GM23338 (cell line): ENCODE measurements around the gene EXOSC3. TPM values are rescaled to one million over a fixed set of nuclear protein-coding genes. Genes with fewer than 3 reads are reported as not detected.
A peak's percentile ranks its signal among the peaks of the same experiment; 100 is the strongest.

Source experiments
- ATAC-seq: fragments of 200-7000 bp; cut with Tn5 transposase; 3 replicates; pipeline ENCODE4 v1.9.1; 2020
- DNase-seq: peaks from one replicate; pipeline ENCODE4 v3.0.0-alpha.2; 2015; ENCODE audit warnings: low spot score
- H2AFZ ChIP-seq: fragments of 200-600 bp; sonication (generic); 2 replicates; pipeline ENCODE4 v1.8.0; 2016; ENCODE audit warnings: antibody characterized with exemption, mild to moderate bottlenecking, moderate library complexity
- H3F3A ChIP-seq: fragments of 200-600 bp; sonication (generic); replicated peaks from 2 replicates; pipeline ENCODE4 v1.8.0; 2017; ENCODE audit warnings: antibody characterized with exemption, mixed run types, low read depth
- H3K27ac ChIP-seq: fragments of 200-600 bp; sonication (generic); 2 replicates; pipeline ENCODE4 v1.6.1; 2016; ENCODE audit warnings: low read depth
- H3K27me3 ChIP-seq: fragments of 200-600 bp; sonication (generic); 2 replicates; pipeline ENCODE4 v1.8.0; 2016; ENCODE audit warnings: mild to moderate bottlenecking, mixed run types, moderate library complexity; ENCODE audit not compliant: insufficient read depth
- H3K36me3 ChIP-seq: fragments of 200-600 bp; sonication (generic); 2 replicates; pipeline ENCODE4 v1.8.0; 2016; ENCODE audit warnings: mild to moderate bottlenecking; ENCODE audit not compliant: insufficient read depth
- H3K4me1 ChIP-seq: fragments of 200-600 bp; sonication (generic); 2 replicates; pipeline ENCODE4 v1.8.0; 2016; ENCODE audit warnings: mild to moderate bottlenecking, moderate library complexity; ENCODE audit not compliant: insufficient read depth
- H3K4me2 ChIP-seq: fragments of 200-600 bp; sonication (generic); 2 replicates; pipeline ENCODE4 v1.7.1; 2017; ENCODE audit warnings: mixed run types
- H3K4me3 ChIP-seq: fragments of 200-600 bp; sonication (generic); 2 replicates; pipeline ENCODE4 v1.6.1; 2016; ENCODE audit warnings: mixed run types
- H3K79me2 ChIP-seq: fragments of 200-600 bp; sonication (generic); replicated peaks from 2 replicates; pipeline ENCODE4 v1.8.0; 2017; ENCODE audit warnings: mild to moderate bottlenecking; ENCODE audit not compliant: insufficient read depth
- H3K9me2 ChIP-seq: fragments of 200-600 bp; sonication (generic); 2 replicates; pipeline ENCODE4 v1.8.0; 2017; ENCODE audit not compliant: insufficient read depth
- H4K20me1 ChIP-seq: fragments of 200-600 bp; sonication (generic); replicated peaks from 2 replicates; pipeline ENCODE4 v1.8.0; 2017; ENCODE audit warnings: mild to moderate bottlenecking; ENCODE audit not compliant: insufficient read depth
- H3K27ac Mint-ChIP-seq: 2 replicates; pipeline ENCODE4 v1.8.0; 2020; ENCODE audit warnings: inconsistent platforms, mild to moderate bottlenecking, moderate library complexity, mixed read lengths
- H3K27me3 Mint-ChIP-seq: 3 replicates; pipeline ENCODE4 v1.8.0; 2022; ENCODE audit warnings: low read depth, mild to moderate bottlenecking, moderate library complexity, mixed read lengths, inconsistent platforms; ENCODE audit not compliant: insufficient read depth, poor library complexity
- H3K36me3 Mint-ChIP-seq: 3 replicates; pipeline ENCODE4 v1.8.0; 2021; ENCODE audit warnings: low read depth, mild to moderate bottlenecking, inconsistent platforms, moderate library complexity, mixed read lengths
- H3K4me1 Mint-ChIP-seq: 3 replicates; pipeline ENCODE4 v1.8.0; 2020; ENCODE audit warnings: mild to moderate bottlenecking, inconsistent platforms, mixed read lengths
- H3K4me3 Mint-ChIP-seq: 3 replicates; pipeline ENCODE4 v1.8.0; 2021; ENCODE audit warnings: moderate library complexity, mild to moderate bottlenecking, inconsistent platforms, mixed read lengths
- H3K9me3 Mint-ChIP-seq: 3 replicates; pipeline ENCODE4 v1.8.0; 2020; ENCODE audit warnings: moderate library complexity, mild to moderate bottlenecking, inconsistent platforms, mixed read lengths
- CREB1 ChIP-seq: fragments of 250-450 bp; sonication (Bioruptor Pico); IDR thresholded peaks from 2 replicates; pipeline ENCODE4 v1.5.0; 2020; ENCODE audit warnings: low read depth, mild to moderate bottlenecking, moderate library complexity
- CTCF ChIP-seq, 2 experiments: fragments of 200-600 bp in 1 of 2; sonication (generic) in 1 of 2; conservative IDR thresholded peaks; 2 replicates each; pipeline versions ENCODE4 v1.5.1 to v1.6.1; 2016 to 2017; ENCODE audit warnings: antibody characterized with exemption in 2 of 2, low read depth in 2 of 2, mild to moderate bottlenecking in 2 of 2, moderate library complexity in 1 of 2
- EZH2 ChIP-seq: fragments of 200-600 bp; sonication (generic); IDR thresholded peaks from one replicate; pipeline ENCODE4 v1.8.0; 2017; ENCODE audit warnings: antibody characterized with exemption, mild to moderate bottlenecking, low read depth; ENCODE audit not compliant: unreplicated experiment
- EZH2phosphoT487 ChIP-seq: fragments of 200-600 bp; sonication (generic); IDR thresholded peaks from one replicate; pipeline ENCODE4 v1.8.1; 2018; ENCODE audit warnings: antibody characterized with exemption; ENCODE audit not compliant: unreplicated experiment
- JUNB ChIP-seq: IDR thresholded peaks from one replicate; pipeline ENCODE4 v1.6.1; 2016; ENCODE audit warnings: antibody characterized with exemption; ENCODE audit not compliant: unreplicated experiment
- NANOG ChIP-seq: IDR thresholded peaks from 2 replicates; pipeline ENCODE4 v1.6.1; 2016; ENCODE audit warnings: antibody characterized with exemption, borderline replicate concordance
- POLR2AphosphoS5 ChIP-seq: IDR thresholded peaks from 2 replicates; pipeline ENCODE4 v1.6.1; 2016; ENCODE audit warnings: antibody characterized with exemption, low read depth
- REST ChIP-seq: IDR thresholded peaks from one replicate; pipeline ENCODE4 v1.6.1; 2018; ENCODE audit warnings: antibody characterized with exemption; ENCODE audit not compliant: unreplicated experiment
- STAT1 ChIP-seq: IDR thresholded peaks from one replicate; pipeline ENCODE4 v1.6.1; 2016; ENCODE audit warnings: antibody characterized with exemption; ENCODE audit not compliant: unreplicated experiment
- ZNF114 ChIP-seq: fragments of 250-450 bp; sonication (Bioruptor Pico); IDR thresholded peaks from 2 replicates; pipeline ENCODE4 v1.5.0; 2020; ENCODE audit warnings: mild to moderate bottlenecking, moderate library complexity
- ZNF331 ChIP-seq: fragments of 250-450 bp; sonication (Bioruptor Pico); IDR thresholded peaks from 2 replicates; pipeline ENCODE4 v1.5.0; 2020; ENCODE audit warnings: low read depth, mild to moderate bottlenecking, moderate library complexity
- polyA plus RNA-seq: library from polyadenylated mRNA; unstranded; fragments of >200 nt; fragmentation: Nextera tagmentation; extraction: Ambion mirVana; gene quantifications from 2 replicates; pipeline ENCODE4 v1.2.1, GENCODE V29; 2016
- total RNA-seq: library from RNA; depleted of rRNA; stranded (reverse); fragments of >200 nt; shearing (Covaris generic); gene quantifications from 2 replicates; pipeline ENCODE4 v1.2.3, GENCODE V29; 2014
- TF ChIP-seq, protein P1 (sequence below): IDR thresholded peaks from 2 replicates; pipeline ENCODE4 v1.6.1; 2016; ENCODE audit warnings: antibody characterized with exemption
- TF ChIP-seq, protein P2 (sequence below): fragments of 250-450 bp; sonication (Bioruptor Pico); IDR thresholded peaks from 2 replicates; pipeline ENCODE4 v1.5.0; 2020; ENCODE audit warnings: mild to moderate bottlenecking, moderate library complexity

The EXOSC3 gene
- total and polyA plus RNA-seq, 2 experiments from 2014 or later, result 62.3 to 149 TPM

DNA sequence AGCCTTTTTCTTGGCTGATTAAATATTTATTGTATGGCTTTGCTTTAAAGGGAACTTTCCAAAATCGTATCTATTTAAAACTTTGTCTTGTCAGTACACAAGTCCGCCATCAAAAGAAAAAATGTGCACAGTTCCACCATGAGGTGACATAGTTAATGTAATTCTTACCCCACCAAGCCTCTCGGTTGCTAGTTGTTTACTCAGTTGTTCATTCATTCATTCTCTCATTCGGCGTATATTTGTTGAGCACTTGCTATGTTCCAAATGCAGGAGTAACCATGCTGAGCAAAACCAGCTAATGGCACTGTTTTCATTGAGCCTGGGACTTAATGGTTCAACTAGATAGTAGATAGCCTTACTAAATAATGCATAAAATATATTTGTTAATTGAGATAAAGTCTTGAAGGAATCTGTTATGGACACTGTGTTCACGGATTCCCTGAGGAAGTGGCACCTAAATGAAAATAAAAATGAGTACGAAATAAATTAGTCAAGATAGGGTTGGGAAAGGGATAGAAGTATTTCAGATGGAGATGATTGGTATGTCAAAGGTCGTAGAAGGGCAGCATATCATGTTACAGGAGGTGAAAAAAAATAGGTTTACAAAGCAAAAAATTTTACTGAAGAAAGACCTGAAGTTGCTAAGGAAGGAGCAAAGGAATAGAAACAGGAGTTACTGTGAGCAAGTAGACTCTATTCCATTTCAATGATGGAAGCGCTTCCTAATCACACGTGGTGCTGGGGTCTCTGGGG lies 17.3 kb upstream of the EXOSC3 start:
- ATAC-seq (no peak), DNase-seq (no peak)
- H3K4me2 ChIP-seq, result peak overlapping the region; percentile 100
- Mint-ChIP-seq H3K27me3 (peaks cover 3% of the 10 kb centered on the region), H3K9me3 (no peaks in the 10 kb centered on the region; the same call in 2 of the 3 replicates), H3K4me3 (peak overlapping the region; percentile 99), H3K27ac (no peak overlapping the region), H3K4me1 (peaks cover 21% of the 10 kb centered on the region), H3K36me3 (no peaks in the 10 kb centered on the region)
- H2AFZ ChIP-seq, result 0 out of 2 replicates have a peak overlapping the region, but pooled peaks have one; percentile 76
- H3K4me3 ChIP-seq, result peak overlapping the region; percentile 93
- H4K20me1 ChIP-seq, result peaks cover 10% of the 10 kb centered on the region; the same call in 1 of the 2 replicates
- no peaks in the 10 kb centered on the region for H3K27me3 ChIP-seq
- H3K9me2 ChIP-seq, result no peaks in the 10 kb centered on the region
- H3F3A ChIP-seq, result peaks cover 4% of the 10 kb centered on the region; the same call in 1 of the 2 replicates
- peaks cover 35% of the 10 kb centered on the region for H3K79me2 ChIP-seq
- H3K36me3 ChIP-seq, result no peaks in the 10 kb centered on the region
- peaks cover 25% of the 10 kb centered on the region for H3K4me1 ChIP-seq
- no peak overlapping the region for H3K27ac ChIP-seq
- no peak for TF ChIP-seq REST
- TF ChIP-seq CTCF (conservative IDR thresholded peaks at IDR 0.05; ENCODE audit: low read depth in 2 of 2), result no peak
- TF ChIP-seq STAT1, result no peak
- no peak for TF ChIP-seq EZH2
- TF ChIP-seq JUNB, result no peak
- no peak for TF ChIP-seq ZNF114
- no peak for TF ChIP-seq NANOG
- TF ChIP-seq, protein P1, sequence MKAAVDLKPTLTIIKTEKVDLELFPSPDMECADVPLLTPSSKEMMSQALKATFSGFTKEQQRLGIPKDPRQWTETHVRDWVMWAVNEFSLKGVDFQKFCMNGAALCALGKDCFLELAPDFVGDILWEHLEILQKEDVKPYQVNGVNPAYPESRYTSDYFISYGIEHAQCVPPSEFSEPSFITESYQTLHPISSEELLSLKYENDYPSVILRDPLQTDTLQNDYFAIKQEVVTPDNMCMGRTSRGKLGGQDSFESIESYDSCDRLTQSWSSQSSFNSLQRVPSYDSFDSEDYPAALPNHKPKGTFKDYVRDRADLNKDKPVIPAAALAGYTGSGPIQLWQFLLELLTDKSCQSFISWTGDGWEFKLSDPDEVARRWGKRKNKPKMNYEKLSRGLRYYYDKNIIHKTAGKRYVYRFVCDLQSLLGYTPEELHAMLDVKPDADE, result no peak
- no peak for TF ChIP-seq ZNF331 (CRISPR knock-in tag)
- TF ChIP-seq, protein P2, sequence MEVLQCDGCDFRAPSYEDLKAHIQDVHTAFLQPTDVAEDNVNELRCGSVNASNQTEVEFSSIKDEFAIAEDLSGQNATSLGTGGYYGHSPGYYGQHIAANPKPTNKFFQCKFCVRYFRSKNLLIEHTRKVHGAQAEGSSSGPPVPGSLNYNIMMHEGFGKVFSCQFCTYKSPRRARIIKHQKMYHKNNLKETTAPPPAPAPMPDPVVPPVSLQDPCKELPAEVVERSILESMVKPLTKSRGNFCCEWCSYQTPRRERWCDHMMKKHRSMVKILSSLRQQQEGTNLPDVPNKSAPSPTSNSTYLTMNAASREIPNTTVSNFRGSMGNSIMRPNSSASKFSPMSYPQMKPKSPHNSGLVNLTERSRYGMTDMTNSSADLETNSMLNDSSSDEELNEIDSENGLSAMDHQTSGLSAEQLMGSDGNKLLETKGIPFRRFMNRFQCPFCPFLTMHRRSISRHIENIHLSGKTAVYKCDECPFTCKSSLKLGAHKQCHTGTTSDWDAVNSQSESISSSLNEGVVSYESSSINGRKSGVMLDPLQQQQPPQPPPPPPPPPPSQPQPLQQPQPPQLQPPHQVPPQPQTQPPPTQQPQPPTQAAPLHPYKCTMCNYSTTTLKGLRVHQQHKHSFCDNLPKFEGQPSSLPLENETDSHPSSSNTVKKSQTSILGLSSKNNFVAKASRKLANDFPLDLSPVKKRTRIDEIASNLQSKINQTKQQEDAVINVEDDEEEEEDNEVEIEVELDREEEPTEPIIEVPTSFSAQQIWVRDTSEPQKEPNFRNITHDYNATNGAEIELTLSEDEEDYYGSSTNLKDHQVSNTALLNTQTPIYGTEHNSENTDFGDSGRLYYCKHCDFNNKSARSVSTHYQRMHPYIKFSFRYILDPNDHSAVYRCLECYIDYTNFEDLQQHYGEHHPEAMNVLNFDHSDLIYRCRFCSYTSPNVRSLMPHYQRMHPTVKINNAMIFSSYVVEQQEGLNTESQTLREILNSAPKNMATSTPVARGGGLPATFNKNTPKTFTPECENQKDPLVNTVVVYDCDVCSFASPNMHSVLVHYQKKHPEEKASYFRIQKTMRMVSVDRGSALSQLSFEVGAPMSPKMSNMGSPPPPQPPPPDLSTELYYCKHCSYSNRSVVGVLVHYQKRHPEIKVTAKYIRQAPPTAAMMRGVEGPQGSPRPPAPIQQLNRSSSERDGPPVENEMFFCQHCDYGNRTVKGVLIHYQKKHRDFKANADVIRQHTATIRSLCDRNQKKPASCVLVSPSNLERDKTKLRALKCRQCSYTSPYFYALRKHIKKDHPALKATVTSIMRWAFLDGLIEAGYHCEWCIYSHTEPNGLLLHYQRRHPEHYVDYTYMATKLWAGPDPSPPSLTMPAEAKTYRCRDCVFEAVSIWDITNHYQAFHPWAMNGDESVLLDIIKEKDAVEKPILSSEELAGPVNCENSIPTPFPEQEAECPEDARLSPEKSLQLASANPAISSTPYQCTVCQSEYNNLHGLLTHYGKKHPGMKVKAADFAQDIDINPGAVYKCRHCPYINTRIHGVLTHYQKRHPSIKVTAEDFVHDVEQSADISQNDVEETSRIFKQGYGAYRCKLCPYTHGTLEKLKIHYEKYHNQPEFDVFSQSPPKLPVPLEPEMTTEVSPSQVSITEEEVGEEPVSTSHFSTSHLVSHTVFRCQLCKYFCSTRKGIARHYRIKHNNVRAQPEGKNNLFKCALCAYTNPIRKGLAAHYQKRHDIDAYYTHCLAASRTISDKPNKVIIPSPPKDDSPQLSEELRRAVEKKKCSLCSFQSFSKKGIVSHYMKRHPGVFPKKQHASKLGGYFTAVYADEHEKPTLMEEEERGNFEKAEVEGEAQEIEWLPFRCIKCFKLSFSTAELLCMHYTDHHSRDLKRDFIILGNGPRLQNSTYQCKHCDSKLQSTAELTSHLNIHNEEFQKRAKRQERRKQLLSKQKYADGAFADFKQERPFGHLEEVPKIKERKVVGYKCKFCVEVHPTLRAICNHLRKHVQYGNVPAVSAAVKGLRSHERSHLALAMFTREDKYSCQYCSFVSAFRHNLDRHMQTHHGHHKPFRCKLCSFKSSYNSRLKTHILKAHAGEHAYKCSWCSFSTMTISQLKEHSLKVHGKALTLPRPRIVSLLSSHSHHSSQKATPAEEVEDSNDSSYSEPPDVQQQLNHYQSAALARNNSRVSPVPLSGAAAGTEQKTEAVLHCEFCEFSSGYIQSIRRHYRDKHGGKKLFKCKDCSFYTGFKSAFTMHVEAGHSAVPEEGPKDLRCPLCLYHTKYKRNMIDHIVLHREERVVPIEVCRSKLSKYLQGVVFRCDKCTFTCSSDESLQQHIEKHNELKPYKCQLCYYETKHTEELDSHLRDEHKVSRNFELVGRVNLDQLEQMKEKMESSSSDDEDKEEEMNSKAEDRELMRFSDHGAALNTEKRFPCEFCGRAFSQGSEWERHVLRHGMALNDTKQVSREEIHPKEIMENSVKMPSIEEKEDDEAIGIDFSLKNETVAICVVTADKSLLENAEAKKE (CRISPR knock-in tag), result no peak
- TF ChIP-seq POLR2AphosphoS5, result no peak
- no peak for TF ChIP-seq EZH2phosphoT487
- no peak for TF ChIP-seq CREB1 (CRISPR knock-in tag)
